ENCODE measurements around the gene NEURL4.

- no peak for TF ChIP-seq CTCF (IDR thresholded peaks at IDR 0.05; ENCODE audit: insufficient read depth, low read length)
- TF ChIP-seq REST (IDR thresholded peaks at IDR 0.05; ENCODE audit: insufficient replicate concordance, low read depth), result no peak
- no peak for TF ChIP-seq POLR2AphosphoS5 (IDR thresholded peaks at IDR 0.05; ENCODE audit: low read depth)
- no peak for TF ChIP-seq GABPA (IDR thresholded peaks at IDR 0.05; ENCODE audit: low read depth)
Observed at GRCh38 chr17:7334938-7335538, 5.9 kb upstream of the NEURL4 start.

All from HL-60 (cell line).